ENCODE data around the gene HINFP.
"Not testable (repeated sequence)": the region's sequence is repeated elsewhere in the genome, so short reads cannot be mapped to it uniquely, and the experiment has no call there.

HINFP gene

GRCh38 chr11:119118227-119118626, 3.2 kb upstream of the HINFP start:
- DNase-seq: no peak

- DNase-seq: no peak
These were observed 2.4 kb upstream of the HINFP start for GRCh38 chr11:119118946-119119345.

- no peak for DNase-seq
These were observed 757 bp upstream of the HINFP start for GRCh38 chr11:119120639-119121007.

GRCh38 chr11:119121811-119122124, 388 bp downstream of the HINFP start:
- DNase-seq: no peak

- DNase-seq: no peak
These were observed 4.4 kb downstream of the HINFP start for GRCh38 chr11:119125821-119126220.

GRCh38 chr11:119126675-119127268, 5.4 kb downstream of the HINFP start:
- DNase-seq: no peak

- DNase-seq: no peak
These were observed 9.3 kb downstream of the HINFP start for GRCh38 chr11:119130662-119131061.

- DNase-seq: no peak
These were observed 13.1 kb downstream of the HINFP start for GRCh38 chr11:119134389-119134978.

GRCh38 chr11:119139276-119139675, 17.9 kb downstream of the HINFP start:
- not testable (repeated sequence) for DNase-seq

- DNase-seq: no peak
These were observed 23.6 kb downstream of the HINFP start for GRCh38 chr11:119144825-119145486.

- DNase-seq: no peak
These were observed 24.2 kb downstream of the HINFP start for GRCh38 chr11:119145551-119145950.

GRCh38 chr11:119147604-119148333, 26.4 kb downstream of the HINFP start:
- peak; percentile 10 for DNase-seq

- no peak for DNase-seq
These were observed 27.3 kb downstream of the HINFP start for GRCh38 chr11:119148720-119149017.

GRCh38 chr11:119149018-119149785, 27.8 kb downstream of the HINFP start, which contains the start of gene ABCG4:
Gene ABCG4 (plus strand): TSS chr11:119149052. CDS start chr11:119149966, 914 bp downstream.
- DNase-seq: no peak

- DNase-seq: no peak
These were observed 28.5 kb downstream of the HINFP start for GRCh38 chr11:119149786-119150275.

- DNase-seq: no peak
These were observed 30.7 kb downstream of the HINFP start for GRCh38 chr11:119152043-119152442.

GRCh38 chr11:119152604-119153003, 31.2 kb downstream of the HINFP start:
- no peak for DNase-seq

- DNase-seq: no peak
These were observed 31.9 kb downstream of the HINFP start for GRCh38 chr11:119153049-119153818.

- DNase-seq: no peak
These were observed 32.8 kb downstream of the HINFP start for GRCh38 chr11:119154178-119154577.

- DNase-seq: no peak
These were observed 34.5 kb downstream of the HINFP start for GRCh38 chr11:119155733-119156492.

- no peak for DNase-seq
These were observed 35.1 kb downstream of the HINFP start for GRCh38 chr11:119156496-119156895.

GRCh38 chr11:119157063-119157462, 35.7 kb downstream of the HINFP start:
- no peak for DNase-seq

Data from NCI-H2171 (cell line).